Stimulated activated CD8-positive, alpha-beta memory T cell treated with anti-CD3 and anti-CD28 coated beads, Interleukin-4, amount 100 ng/mL, for 1 hour (primary cell): Measurements from ENCODE around the gene ESPNL.

ENCODE experiments used
- DNase-seq, 2 donors: peaks; one replicate each; pipeline ENCODE4 v3.0.0-alpha.2; 2020; ENCODE audit warnings: low read depth in 2 of 2, low spot score in 1 of 2

Gene ESPNL

GRCh38 chr2:238128061-238128440 is 27.9 kb downstream of the ESPNL start:
- DNase-seq = no peak

- no peak for DNase-seq
These were observed 28.4 kb downstream of the ESPNL start for GRCh38 chr2:238128534-238129001.

- DNase-seq = no peak
These were observed 29.2 kb downstream of the ESPNL start for GRCh38 chr2:238129166-238130010.

GRCh38 chr2:238130111-238130695 is 30.1 kb downstream of the ESPNL start:
- DNase-seq = no peak

- DNase-seq = no peak
These were observed 30.8 kb downstream of the ESPNL start for GRCh38 chr2:238130696-238131628.

- DNase-seq = no peak
These were observed 31.8 kb downstream of the ESPNL start for GRCh38 chr2:238131761-238132462.

GRCh38 chr2:238132463-238133450 is 32.6 kb downstream of the ESPNL start:
- DNase-seq = no peak

GRCh38 chr2:238133499-238134392 is 33.6 kb downstream of the ESPNL start:
- DNase-seq = no peak

- DNase-seq = no peak
These were observed 34.2 kb downstream of the ESPNL start for GRCh38 chr2:238134393-238134785.

- no peak for DNase-seq
These were observed 35.5 kb downstream of the ESPNL start for GRCh38 chr2:238135601-238136150.

GRCh38 chr2:238136820-238137537 is 36.8 kb downstream of the ESPNL start:
- no peak for DNase-seq

GRCh38 chr2:238137885-238138284 is 37.7 kb downstream of the ESPNL start:
- DNase-seq = no peak

GRCh38 chr2:238138331-238139195 is 38.4 kb downstream of the ESPNL start, which contains the start of gene KLHL30:
Gene KLHL30, plus strand, starts transcription at chr2:238138668. Its CDS starts 2,087 bp downstream, at chr2:238140755.
- DNase-seq = no peak

GRCh38 chr2:238139196-238140039 is 39.3 kb downstream of the ESPNL start:
- no peak for DNase-seq

- DNase-seq = no peak
These were observed 39.9 kb downstream of the ESPNL start for GRCh38 chr2:238140040-238140439.
